CD4-positive, alpha-beta T cell treated with Interleukin-15 for 4 hours (primary cell): Measurements from ENCODE around the gene HIGD1B.
"Not testable (repeated sequence)": the region's sequence is repeated elsewhere in the genome, so short reads cannot be mapped to it uniquely, and the experiment has no call there.

ENCODE experiments used
- DNase-seq: peaks from one replicate; pipeline ENCODE4 v3.0.0-alpha.2; 2020; ENCODE audit warnings: low spot score

HIGD1B gene

DNA sequence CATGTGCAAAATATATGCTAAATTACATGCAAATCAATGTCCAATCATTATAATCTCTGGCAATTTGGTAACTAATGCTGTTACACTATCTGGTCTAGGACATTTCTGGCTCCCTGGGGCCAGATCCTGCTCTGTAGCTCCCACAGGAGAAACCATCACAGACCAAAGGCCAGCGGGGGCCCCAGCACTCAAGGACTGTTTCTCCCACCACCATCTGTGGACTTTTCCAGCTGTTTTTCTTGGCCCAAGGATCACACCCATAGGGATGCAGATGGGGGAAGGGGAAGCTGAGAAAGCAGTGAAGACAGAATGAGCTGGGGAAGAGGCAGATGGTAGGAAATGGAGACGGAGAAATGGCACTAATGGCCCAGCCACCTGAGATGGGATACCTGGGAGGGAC, at the start of gene HIGD1B:
Gene HIGD1B (plus strand): TSS at position 298 of the 400 bp plus-strand sequence. CDS start 270 bp downstream, outside the sequence.
- DNase-seq = no peak

GRCh38 chr17:44798356-44798755, 49.3 kb upstream of the HIGD1B start:
- DNase-seq = no peak

GRCh38 chr17:44801880-44802279, 45.8 kb upstream of the HIGD1B start:
- DNase-seq = no peak

- DNase-seq = no peak
These were observed 43.2 kb upstream of the HIGD1B start for GRCh38 chr17:44804302-44805089.

DNA sequence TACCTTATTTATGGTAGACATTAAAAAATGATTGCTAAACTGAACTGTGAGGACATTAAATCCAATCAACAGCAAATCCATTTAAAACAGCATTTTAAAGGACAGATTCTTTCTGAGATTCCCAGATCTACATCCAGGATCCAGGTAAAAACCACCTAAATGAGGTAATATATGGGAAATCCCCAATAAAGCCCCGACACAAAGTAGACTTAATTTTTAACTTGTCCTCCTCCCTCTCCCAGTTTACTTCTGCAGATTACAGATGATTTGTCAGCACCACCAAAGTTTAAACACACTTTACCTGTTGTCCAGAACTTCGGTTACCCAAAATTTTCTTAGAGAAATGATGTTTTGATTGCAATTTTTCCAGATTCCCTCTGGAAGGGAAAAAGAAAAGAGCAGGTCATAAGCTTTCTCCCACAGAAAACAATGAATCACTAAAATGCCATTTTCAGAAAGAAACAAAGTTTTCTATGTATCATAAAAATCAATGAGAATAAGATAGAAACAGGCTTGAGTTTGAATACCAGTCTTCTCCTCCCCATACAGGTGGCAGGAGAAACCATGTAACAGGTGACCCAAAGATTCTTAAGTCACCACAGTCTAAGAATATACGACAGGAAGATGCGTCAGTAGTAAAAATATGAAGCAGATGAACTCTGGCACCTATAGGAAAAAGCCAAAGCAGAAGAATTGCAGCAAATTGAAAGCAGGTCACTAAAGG, 40.4 kb upstream of the HIGD1B start:
- no peak for DNase-seq

- no peak for DNase-seq
These were observed 39.9 kb upstream of the HIGD1B start for GRCh38 chr17:44807817-44808155.

- no peak for DNase-seq
These were observed 39.5 kb upstream of the HIGD1B start for GRCh38 chr17:44808156-44808555.

- DNase-seq = not testable (repeated sequence)
These were observed 38.9 kb upstream of the HIGD1B start for GRCh38 chr17:44808656-44809388.

DNA sequence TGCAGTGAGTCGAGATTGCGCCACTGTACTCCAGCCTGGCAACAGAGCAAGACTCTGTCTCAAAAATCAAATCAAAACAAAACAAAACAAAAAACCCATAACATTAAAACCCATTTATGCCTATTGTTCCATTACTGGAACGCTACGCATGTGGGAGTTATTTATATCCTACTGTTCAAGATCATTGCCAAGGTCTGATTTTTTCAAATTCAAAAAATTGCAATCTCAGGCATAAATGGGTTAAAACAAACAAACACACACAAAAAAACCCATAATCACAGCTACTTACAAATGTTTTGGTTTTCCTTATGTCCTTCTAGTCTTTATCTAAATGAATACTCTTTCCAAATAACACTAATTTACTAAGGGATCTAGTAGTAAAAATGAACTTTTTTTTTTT, 35.4 kb upstream of the HIGD1B start:
- DNase-seq = no peak

DNA sequence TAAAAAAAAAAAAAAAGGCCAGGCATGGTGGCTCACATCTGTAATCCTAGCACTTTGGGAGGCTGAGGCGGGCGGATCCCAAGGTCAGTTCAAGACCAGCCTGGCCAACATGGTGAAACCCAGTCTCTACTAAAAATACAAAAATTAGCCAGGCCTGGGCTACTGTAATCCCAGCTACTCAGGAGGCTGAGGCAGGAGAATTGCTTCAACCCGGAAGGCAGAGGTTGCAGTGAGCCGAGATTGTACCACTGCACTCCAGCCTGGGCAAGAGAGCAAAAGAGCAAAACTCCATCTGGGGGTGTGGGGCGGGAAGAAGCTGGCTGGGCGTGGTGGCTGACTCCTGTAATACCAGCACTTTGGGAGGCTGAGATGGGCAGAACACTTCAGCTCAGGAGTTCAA, 29.2 kb upstream of the HIGD1B start:
- DNase-seq = not testable (repeated sequence)

DNA sequence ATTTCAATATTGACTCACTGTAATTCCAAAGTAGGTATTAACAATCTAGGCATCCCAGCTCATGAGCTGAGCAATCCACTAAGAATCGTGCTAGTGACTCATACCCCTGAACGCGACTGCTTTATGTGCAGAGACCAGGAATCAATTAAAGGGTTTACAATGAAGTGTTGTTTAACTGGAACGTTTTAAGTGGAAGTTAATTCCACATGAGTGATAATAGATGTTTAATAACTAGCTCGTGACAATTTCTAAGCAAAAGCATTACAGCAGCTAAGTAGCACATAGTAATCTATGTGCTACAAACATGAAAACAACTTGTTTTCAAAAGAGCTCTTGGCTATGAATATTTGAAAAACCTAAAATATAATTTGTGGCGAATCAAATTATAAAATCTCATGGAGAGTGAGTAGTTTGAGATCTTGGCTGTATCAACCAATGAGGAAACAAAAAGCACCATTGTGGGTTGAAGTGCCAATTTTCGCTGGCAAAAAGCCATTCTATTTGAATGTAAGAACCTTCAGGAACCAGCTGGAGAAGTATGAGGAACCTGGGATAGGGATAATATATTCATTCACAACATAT, 27.0 kb upstream of the HIGD1B start:
- no peak for DNase-seq

DNA sequence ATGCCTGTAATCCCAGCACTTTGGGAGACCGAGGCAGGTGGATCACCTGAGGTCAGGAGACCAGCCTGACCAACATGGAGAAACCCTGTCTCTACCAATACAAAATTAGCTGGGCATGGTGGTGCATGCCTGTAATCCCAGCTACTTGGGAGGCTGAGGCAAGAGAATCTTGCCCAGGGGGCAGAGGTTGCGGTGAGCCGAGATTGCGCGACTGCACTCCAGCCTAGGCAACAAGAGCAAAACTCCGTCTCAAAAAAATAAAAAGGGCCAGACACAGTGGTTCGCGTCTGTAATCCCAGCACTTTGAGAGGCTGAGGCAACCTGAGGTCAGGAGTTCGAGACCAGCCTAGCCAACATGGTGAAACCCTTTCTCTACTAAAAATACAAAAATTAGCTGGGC, 22.4 kb upstream of the HIGD1B start:
- not testable (repeated sequence) for DNase-seq

DNA sequence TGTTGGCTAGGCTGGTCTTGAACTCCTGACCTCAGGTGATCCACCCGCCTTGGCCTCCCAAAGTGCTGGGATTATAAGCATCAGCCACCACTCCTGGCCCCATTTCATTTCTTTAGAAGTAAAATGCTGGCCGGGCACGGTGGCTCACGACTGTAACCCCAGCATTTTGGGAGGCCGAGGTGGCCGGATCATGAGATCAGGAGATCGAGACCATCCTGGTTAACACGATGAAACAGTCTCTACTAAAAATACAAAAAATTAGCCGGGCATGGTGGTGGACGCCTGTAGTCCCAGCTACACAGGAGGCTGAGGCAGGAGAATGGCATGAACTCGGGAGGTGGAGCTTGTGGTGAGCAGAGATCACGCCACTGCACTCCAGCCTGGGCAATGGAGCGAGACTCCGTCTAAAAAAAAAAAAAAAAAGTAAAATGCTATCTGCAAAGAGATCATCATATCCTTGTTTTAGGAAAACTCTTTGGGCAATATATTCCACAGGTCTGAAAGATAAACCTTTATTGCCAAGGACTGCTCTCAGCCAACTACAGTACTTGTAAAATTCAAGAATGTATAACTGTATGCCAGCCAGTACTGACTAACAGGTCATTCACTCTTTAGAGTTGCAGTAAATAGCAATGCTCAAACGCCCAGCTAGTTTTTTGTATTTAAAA, 21.4 kb upstream of the HIGD1B start:
- no peak for DNase-seq

DNA sequence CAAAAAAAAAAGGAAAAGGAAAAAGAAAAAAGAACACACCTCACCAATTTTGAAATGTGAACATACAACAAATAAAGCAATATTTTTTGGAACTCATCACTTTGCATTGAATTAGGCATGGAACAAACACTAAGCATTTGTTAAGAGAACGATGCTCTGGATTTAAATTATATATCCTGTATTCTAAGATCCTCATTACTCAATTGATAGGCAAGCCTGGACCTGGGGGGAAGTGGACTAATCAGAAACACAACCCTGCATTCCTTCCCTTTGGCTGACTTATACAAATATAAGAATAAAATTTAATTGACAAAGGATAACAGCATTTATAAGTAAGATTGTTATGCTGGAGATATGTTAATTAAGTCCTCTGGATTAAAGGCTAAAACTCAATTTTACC, 19.8 kb upstream of the HIGD1B start:
- no peak for DNase-seq

DNA sequence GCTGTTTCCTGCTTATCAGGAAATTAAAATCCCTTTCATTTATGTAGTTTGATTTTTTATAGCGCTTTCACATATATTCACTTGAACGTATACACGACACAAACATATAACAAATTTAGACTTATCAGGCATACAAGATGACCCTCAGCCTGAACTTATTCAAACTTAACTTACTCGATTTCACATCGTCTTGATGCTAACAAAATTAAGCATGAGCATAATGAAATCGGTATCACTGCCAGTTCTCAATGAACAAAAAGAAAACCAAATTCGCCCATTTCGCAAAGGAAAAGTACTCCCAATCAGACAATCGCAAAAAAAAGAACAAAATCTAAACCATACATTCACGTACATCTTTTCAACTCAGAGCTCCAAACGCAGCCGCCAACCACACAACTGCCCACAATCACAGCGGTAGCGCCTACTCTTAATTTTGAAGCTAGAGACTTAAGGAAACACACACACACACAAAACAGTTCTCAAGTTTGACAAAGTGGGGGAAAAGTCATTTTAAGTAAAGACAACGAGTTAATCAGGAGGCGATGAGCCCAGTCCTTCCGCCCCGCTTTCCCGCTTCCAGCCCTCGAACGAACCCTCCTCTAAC, 18.7 kb upstream of the HIGD1B start:
- DNase-seq = peak; percentile 2

DNA sequence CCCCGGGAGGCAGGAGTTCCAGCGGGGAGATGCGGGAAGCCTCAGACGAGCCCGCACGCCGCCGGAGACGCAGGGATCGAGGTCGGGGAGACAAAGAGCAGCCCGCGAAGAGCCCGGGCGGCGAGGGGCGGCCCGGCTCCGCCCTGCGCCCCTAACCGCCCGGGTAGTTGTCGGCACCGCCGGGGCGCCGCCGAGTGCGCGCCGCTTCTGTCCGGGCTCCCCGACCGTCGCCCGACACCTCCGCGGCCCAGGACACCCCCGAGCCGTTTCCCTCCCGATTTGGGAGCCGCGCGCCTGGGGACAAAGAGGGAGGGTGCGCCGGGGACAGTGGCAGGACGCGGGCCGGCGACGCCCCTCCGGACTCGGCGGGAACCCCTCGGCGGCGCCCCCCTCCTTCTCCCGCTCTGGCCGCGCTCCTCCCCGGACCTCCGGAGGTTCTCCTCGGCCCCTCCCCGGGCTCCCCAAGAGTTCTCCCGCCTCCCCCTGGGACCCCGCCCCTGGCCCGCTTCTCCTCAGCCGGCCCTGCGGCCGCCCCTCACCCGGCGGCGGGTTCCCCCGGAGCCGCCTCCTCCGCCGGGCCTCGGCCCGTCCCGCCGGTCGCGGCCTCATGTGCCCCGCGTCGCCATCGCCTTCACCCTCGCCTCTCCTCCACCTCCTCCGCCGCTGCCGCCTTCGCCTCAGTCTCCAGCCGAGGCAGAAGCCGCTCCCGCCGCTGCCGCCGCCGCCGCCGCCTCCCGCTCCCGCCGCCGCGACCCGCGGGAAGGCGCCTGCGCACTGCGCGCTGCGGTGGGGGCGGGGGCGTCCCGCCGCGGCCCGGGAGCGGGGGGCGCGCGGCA, 17.9 kb upstream of the HIGD1B start, which contains the start of gene GJC1:
Gene GJC1 (minus strand): TSS at position 765 of the 836 bp plus-strand sequence. CDS start 24,470 bp downstream, outside the sequence.
- no peak for DNase-seq

GRCh38 chr17:44830359-44831288, 17.1 kb upstream of the HIGD1B start:
- no peak for DNase-seq

GRCh38 chr17:44831371-44831770, 16.3 kb upstream of the HIGD1B start:
- no peak for DNase-seq

DNA sequence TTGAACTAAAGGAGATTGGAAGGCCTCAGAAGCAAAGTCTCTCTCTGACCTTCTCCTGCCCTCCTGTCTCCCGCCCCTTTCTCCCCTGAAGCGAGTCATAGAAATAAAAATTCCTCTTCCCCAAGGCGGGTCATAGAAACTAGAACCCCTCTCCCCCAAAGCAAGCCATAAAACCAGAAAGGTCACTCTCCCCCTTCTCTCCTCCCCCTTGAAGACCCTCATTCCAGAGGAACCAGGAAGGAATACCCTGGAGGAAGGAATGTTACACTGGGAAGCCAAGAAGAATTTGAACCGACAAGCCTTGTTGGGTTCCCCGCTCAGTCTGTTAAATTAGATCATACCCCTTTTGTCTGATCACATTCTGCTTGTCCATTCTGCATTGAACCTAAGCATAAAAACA, 14.9 kb upstream of the HIGD1B start:
- DNase-seq = no peak
